HG03025 (cell line): Measurements from ENCODE around the gene LDLRAD3.
"Not testable (repeated sequence)": the region's sequence is repeated elsewhere in the genome, so short reads cannot be mapped to it uniquely, and the experiment has no call there.

Experiments used
- ATAC-seq: cut with Tn5 transposase; IDR thresholded peaks from one replicate; pipeline ENCODE4 v1.9.1; 2021; ENCODE audit warnings: mild to moderate bottlenecking, moderate library complexity; ENCODE audit not compliant: unreplicated experiment, low FRiP score

LDLRAD3 gene

GRCh38 chr11:36189735-36190134 lies 245.9 kb downstream of the LDLRAD3 start:
- ATAC-seq, result not testable (repeated sequence)

- no peak for ATAC-seq
Observed at GRCh38 chr11:36191941-36192340, 248.1 kb downstream of the LDLRAD3 start.

- ATAC-seq, result no peak
Observed at GRCh38 chr11:36192425-36193289, 248.8 kb downstream of the LDLRAD3 start.

- ATAC-seq, result peak; percentile 51
Observed at GRCh38 chr11:36193290-36193619, 249.4 kb downstream of the LDLRAD3 start.

GRCh38 chr11:36193721-36194120 lies 249.9 kb downstream of the LDLRAD3 start:
- ATAC-seq, result no peak

- ATAC-seq, result no peak
Observed at GRCh38 chr11:36195496-36196354, 251.9 kb downstream of the LDLRAD3 start.

GRCh38 chr11:36196411-36196998 lies 252.6 kb downstream of the LDLRAD3 start:
- no peak for ATAC-seq

- ATAC-seq, result no peak
Observed at GRCh38 chr11:36201411-36201810, 257.5 kb downstream of the LDLRAD3 start.

- ATAC-seq, result no peak
Observed at GRCh38 chr11:36205536-36205935, 261.7 kb downstream of the LDLRAD3 start.

GRCh38 chr11:36210529-36210928 lies 266.7 kb downstream of the LDLRAD3 start:
- ATAC-seq, result no peak

- no peak for ATAC-seq
Observed at GRCh38 chr11:36211761-36212430, 268.0 kb downstream of the LDLRAD3 start.

- ATAC-seq, result no peak
Observed at GRCh38 chr11:36212564-36213392, 268.9 kb downstream of the LDLRAD3 start.

GRCh38 chr11:36213393-36213840 lies 269.6 kb downstream of the LDLRAD3 start:
- ATAC-seq, result no peak

GRCh38 chr11:36214480-36214879 lies 270.6 kb downstream of the LDLRAD3 start:
- ATAC-seq, result no peak

GRCh38 chr11:36214976-36215692 lies 271.3 kb downstream of the LDLRAD3 start:
- ATAC-seq, result no peak

GRCh38 chr11:36215693-36216060 lies 271.8 kb downstream of the LDLRAD3 start:
- no peak for ATAC-seq

- ATAC-seq, result no peak
Observed at GRCh38 chr11:36216061-36216615, 272.3 kb downstream of the LDLRAD3 start.

- ATAC-seq, result no peak
Observed at GRCh38 chr11:36218283-36218921, 274.5 kb downstream of the LDLRAD3 start.
